ENCODE data around the gene PROCA1. TPM values are rescaled to one million over a fixed set of nuclear protein-coding genes. Genes with fewer than 3 reads are reported as not detected.

PROCA1 gene
- total RNA-seq, 1 experiment from 2014 or later: 1.1 TPM

DNA sequence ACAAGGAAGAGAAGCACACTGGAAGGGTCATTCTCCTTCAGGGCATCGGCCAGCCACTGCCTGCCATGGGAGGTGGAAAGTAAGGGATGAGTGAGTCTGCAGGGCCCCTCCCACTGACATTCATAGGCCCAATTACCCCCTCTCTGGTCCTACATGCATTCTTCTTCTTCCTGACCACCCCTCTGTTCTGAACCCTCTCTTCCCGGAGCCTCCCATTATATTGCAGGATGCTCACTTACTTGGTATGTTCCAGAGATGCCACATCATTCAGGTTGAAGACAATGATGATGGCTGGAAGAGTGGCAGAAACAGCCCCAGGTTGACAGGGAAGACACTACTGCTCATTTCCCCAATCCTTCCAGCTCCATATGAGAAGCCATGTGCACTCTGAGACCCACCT, 3.5 kb upstream of the PROCA1 start:
- BruUV-seq (replicated peaks): no TSS peak
- TF ChIP-seq, protein P1, sequence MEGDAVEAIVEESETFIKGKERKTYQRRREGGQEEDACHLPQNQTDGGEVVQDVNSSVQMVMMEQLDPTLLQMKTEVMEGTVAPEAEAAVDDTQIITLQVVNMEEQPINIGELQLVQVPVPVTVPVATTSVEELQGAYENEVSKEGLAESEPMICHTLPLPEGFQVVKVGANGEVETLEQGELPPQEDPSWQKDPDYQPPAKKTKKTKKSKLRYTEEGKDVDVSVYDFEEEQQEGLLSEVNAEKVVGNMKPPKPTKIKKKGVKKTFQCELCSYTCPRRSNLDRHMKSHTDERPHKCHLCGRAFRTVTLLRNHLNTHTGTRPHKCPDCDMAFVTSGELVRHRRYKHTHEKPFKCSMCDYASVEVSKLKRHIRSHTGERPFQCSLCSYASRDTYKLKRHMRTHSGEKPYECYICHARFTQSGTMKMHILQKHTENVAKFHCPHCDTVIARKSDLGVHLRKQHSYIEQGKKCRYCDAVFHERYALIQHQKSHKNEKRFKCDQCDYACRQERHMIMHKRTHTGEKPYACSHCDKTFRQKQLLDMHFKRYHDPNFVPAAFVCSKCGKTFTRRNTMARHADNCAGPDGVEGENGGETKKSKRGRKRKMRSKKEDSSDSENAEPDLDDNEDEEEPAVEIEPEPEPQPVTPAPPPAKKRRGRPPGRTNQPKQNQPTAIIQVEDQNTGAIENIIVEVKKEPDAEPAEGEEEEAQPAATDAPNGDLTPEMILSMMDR (IDR thresholded peaks at IDR 0.05; ENCODE audit: unreplicated experiment): no peak
- peaks cover 42% of the 10 kb centered on the region for H3K4me1 Mint-ChIP-seq (ENCODE audit: insufficient read depth, unreplicated experiment)
- H3K27me3 Mint-ChIP-seq (ENCODE audit: insufficient read depth, unreplicated experiment): no peaks in the 10 kb centered on the region
- POLR2A ChIA-PET: interaction anchor here (2.5 to 3.6 kb wide), 2 partner anchors 11 to 53 kb away, joined by 17 to 31 read pairs; partner anchors contain the start of genes SDF2, SUPT6H and TLCD1
- intact Hi-C loops (cut with micrococcal nuclease): no loop called here
- CTCF ChIA-PET: interaction anchor here (1.1 to 2.1 kb wide), 3 partner anchors 12 to 68 kb away, joined by 5 to 12 read pairs (median 5); partner anchors contain the start of gene TLCD1
- no peak for DNase-seq (ENCODE audit: unreplicated experiment)
- no peaks in the 10 kb centered on the region for H3K9me3 Mint-ChIP-seq (ENCODE audit: unreplicated experiment)
- H3K4me3 Mint-ChIP-seq (ENCODE audit: unreplicated experiment): peak overlapping the region; percentile 91
- H3K36me3 Mint-ChIP-seq (ENCODE audit: insufficient read depth, unreplicated experiment): peaks cover 49% of the 10 kb centered on the region
- H3K27ac Mint-ChIP-seq (ENCODE audit: low read depth, unreplicated experiment): no peak overlapping the region

DNA sequence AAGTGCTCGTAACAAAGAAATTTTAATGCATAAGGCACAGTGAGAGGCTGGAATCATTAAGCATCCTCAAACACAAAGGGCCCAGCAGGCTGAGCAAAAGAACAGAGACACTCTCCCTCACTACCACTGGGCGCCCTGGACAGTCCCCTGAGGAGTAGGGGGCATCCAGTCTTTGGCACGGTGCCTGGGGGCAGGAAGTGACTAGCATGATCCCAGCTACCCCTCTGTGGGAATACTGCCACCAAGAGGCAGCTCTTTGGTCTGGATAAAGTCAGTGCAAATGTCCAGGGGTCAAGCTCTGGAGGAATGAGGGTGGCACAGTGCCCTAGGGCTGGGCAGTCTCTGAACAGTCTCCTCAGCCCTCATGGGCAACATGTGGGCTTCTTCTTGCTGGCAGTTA, 2.6 kb upstream of the PROCA1 start:
- intact Hi-C loops (cut with micrococcal nuclease): no loop called here
- DNase-seq (ENCODE audit: unreplicated experiment): no peak
- no peaks in the 10 kb centered on the region for H3K27me3 Mint-ChIP-seq (ENCODE audit: insufficient read depth, unreplicated experiment)
- H3K27ac Mint-ChIP-seq (ENCODE audit: low read depth, unreplicated experiment): no peak overlapping the region
- H3K4me1 Mint-ChIP-seq (ENCODE audit: insufficient read depth, unreplicated experiment): peaks cover 39% of the 10 kb centered on the region
- no peak overlapping the region for H3K4me3 Mint-ChIP-seq (ENCODE audit: unreplicated experiment)
- POLR2A ChIA-PET: interaction anchor here (3.6 kb wide), 1 partner anchor 12 kb away, joined by 31 read pairs; the partner anchor contains the start of gene TLCD1
- H3K9me3 Mint-ChIP-seq (ENCODE audit: unreplicated experiment): no peaks in the 10 kb centered on the region
- TF ChIP-seq, protein P1 (IDR thresholded peaks at IDR 0.05; ENCODE audit: unreplicated experiment): no peak
- CTCF ChIA-PET: interaction anchor here (0.6 to 1.1 kb wide), 3 partner anchors 36 to 208 kb away, joined by 3 to 5 read pairs (median 4); partner anchors contain the start of gene FOXN1
- peaks cover 41% of the 10 kb centered on the region for H3K36me3 Mint-ChIP-seq (ENCODE audit: insufficient read depth, unreplicated experiment)
- BruUV-seq (replicated peaks): no TSS peak

GRCh38 chr17:28712705-28713415, 1.2 kb upstream of the PROCA1 start:
- Mint-ChIP-seq H3K27ac (ENCODE audit: low read depth, unreplicated experiment) (no peak overlapping the region), H3K36me3 (ENCODE audit: insufficient read depth, unreplicated experiment) (peaks cover 37% of the 10 kb centered on the region), H3K4me1 (ENCODE audit: insufficient read depth, unreplicated experiment) (peaks cover 28% of the 10 kb centered on the region), H3K4me3 (ENCODE audit: unreplicated experiment) (no peak overlapping the region), H3K9me3 (ENCODE audit: unreplicated experiment) (no peaks in the 10 kb centered on the region), H3K27me3 (ENCODE audit: insufficient read depth, unreplicated experiment) (no peaks in the 10 kb centered on the region)
- TF ChIP-seq, protein P1 (IDR thresholded peaks at IDR 0.05; ENCODE audit: unreplicated experiment): no peak
- intact Hi-C loops (cut with micrococcal nuclease): no loop called here
- CTCF ChIA-PET: interaction anchor here (0.6 to 1.6 kb wide), 2 partner anchors 12 to 97 kb away, joined by 3 to 4 read pairs; no protein-coding TSS in a partner anchor
- BruUV-seq (replicated peaks): no TSS peak
- DNase-seq (ENCODE audit: unreplicated experiment): no peak
- POLR2A ChIA-PET: interaction anchor here (0.9 kb wide), 1 partner anchor 8 kb away, joined by 3 read pairs; no protein-coding TSS in a partner anchor

DNA sequence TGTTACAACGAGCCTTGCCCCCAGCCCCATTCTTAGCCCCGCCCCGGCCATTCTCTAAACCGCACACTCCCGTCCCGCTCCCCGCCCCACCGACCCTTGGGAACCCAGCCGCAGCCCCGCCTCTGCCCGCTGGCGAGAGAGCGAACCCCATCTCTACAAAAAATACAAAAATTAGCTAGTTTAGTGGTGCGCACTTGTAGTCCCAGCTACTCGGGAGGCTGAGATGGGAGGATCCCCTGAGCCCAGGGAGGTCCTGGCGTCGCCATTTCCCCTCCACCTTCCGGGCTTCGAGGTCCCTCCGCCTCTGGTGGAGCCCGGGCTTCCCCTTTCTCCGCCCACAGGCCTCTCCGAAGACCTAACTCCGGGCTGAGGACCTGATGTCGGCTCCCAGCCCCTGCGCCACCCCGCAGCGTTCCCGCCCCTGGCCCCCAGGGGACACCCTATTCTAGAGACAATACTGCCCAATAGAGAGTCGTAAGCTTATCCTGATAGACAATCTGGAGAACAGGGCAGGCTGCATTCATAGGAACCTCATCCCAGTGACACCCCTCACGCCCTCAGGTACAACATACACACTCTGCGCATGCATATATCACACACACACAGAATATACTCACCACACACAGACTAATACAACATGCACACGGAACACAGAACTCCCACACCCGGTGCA, 480 bp upstream of the PROCA1 start:
- DNase-seq (ENCODE audit: unreplicated experiment): no peak
- no peaks in the 10 kb centered on the region for H3K9me3 Mint-ChIP-seq (ENCODE audit: unreplicated experiment)
- ChIA-PET CTCF (interaction anchor here (1.6 kb wide), 1 partner anchor 13 kb away, joined by 4 read pairs; no protein-coding TSS in a partner anchor), POLR2A (interaction anchor here (1.1 to 2.3 kb wide), 3 partner anchors 14 to 50 kb away, joined by 5 to 14 read pairs (median 8); partner anchors contain the start of genes SDF2, SUPT6H and TLCD1)
- peaks cover 37% of the 10 kb centered on the region for H3K36me3 Mint-ChIP-seq (ENCODE audit: insufficient read depth, unreplicated experiment)
- TF ChIP-seq, protein P1 (IDR thresholded peaks at IDR 0.05; ENCODE audit: unreplicated experiment): no peak
- no peak overlapping the region for H3K27ac Mint-ChIP-seq (ENCODE audit: low read depth, unreplicated experiment)
- intact Hi-C loops (cut with micrococcal nuclease): no loop called here
- no TSS peak for BruUV-seq (replicated peaks)
- peaks cover 28% of the 10 kb centered on the region for H3K4me1 Mint-ChIP-seq (ENCODE audit: insufficient read depth, unreplicated experiment)
- no peaks in the 10 kb centered on the region for H3K27me3 Mint-ChIP-seq (ENCODE audit: insufficient read depth, unreplicated experiment)
- H3K4me3 Mint-ChIP-seq (ENCODE audit: unreplicated experiment): peak overlapping the region; percentile 71

All from MCF 10A (cell line).